ENCODE results near the gene NHERF2. TPM values are rescaled to one million over a fixed set of nuclear protein-coding genes. Genes with fewer than 3 reads are reported as not detected.
A peak's percentile ranks its signal among the peaks of the same experiment; 100 is the strongest.

The NHERF2 gene
- total and polyA plus RNA-seq, 9 of the 15 experiments (the other 6 are each of a cell fraction or from before 2014, with no cell fraction given): 0.15 to 42.0 (median 12.5) TPM

DNA sequence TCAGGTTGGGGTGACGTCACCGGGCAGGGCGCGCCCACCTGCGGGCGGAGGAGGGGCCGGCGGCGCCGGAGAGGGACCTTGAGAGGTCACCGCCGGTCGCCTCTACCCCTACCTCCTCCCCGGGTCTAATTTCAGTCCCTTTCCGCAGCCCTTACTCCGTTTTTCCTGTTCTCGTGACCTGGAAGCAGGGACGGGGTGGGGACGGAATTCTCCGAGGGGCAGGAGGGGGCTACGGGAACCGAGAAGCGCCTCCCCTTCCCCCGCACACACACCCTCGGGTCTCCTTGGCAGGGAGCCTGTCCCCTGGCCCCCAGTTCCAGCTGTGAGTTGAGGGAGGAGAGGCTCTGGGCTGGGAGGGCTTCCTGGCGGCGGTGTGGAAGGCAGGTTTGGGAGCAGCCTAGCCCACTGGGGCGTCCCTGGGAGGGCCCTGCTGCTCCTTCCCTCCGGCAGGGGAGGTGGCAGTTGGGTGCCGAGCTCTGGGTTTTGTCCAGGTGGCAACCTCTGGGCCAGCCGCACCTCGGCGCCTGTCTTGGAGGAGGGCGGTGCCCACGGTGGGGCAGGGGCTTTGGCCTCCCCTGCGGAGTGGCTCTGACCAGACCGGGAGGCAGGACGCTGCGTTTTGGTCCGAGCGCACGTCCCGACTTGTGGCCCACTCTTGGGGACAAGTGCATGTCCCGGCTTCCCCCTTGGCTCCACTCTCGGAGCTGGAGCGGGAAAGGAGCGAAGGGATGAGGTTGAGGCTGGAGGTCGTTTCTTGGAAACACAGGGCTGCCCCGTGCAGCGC lies 36.2 kb upstream of the NHERF2 start (continued):
- TF ChIP-seq VEZF1 (CRISPR knock-in tag; IDR thresholded peaks at IDR 0.05) (peak; percentile 48; the same call in 1 of the 2 replicates), ATF7 (IDR thresholded peaks at IDR 0.05) (peak; percentile 96), SP1 (CRISPR knock-in tag; IDR thresholded peaks at IDR 0.05) (no peak), ZNF232 (CRISPR knock-in tag; IDR thresholded peaks at IDR 0.05) (no peak), ZNF324 (CRISPR knock-in tag; IDR thresholded peaks at IDR 0.05) (no peak), ARID1B (IDR thresholded peaks at IDR 0.05) (peak; percentile 28; the same call in 1 of the 2 replicates), ZNF586 (CRISPR knock-in tag; conservative IDR thresholded peaks at IDR 0.05) (no peak), BCOR (IDR thresholded peaks at IDR 0.05) (peak; percentile 27; the same call in 1 of the 2 replicates), KLF10 (CRISPR knock-in tag; IDR thresholded peaks at IDR 0.05) (no peak), ATF3 (IDR thresholded peaks at IDR 0.05) (peak; percentile 97), ATF3 (CRISPR knock-in tag; conservative IDR thresholded peaks at IDR 0.05) (no peak), ZBTB40 (IDR thresholded peaks at IDR 0.05) (0 out of 2 replicates have a peak, but pooled peaks have one; percentile 23), ZBTB40 (CRISPR knock-in tag; IDR thresholded peaks at IDR 0.05) (no peak)

Data from K562 (cell line).